HG03460 (cell line): ENCODE results near the gene KCNMB1.

ENCODE experiments used
- ATAC-seq: cut with Tn5 transposase; IDR thresholded peaks from one replicate; pipeline ENCODE4 v1.9.1; 2021; ENCODE audit not compliant: unreplicated experiment

KCNMB1 gene

DNA sequence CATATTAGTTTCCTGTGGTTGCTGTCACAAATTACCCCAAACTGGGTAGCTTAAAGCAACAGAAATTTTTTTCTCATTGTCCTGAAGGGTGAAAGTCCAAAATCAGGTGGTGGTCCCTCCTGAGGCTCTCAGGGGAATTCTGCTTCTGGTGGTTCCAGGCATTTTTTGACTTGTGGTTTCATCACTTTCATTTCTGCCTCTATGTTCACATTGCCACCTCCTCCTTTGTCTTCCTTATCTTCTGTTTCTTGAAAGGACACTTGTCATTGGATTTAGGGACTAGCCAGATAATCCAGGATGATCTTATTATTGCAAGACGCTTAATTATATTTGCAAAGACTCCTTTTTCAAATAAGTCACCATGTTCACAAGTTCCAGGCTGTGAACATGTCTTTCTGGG is 43.2 kb downstream of the KCNMB1 start:
- no peak for ATAC-seq

DNA sequence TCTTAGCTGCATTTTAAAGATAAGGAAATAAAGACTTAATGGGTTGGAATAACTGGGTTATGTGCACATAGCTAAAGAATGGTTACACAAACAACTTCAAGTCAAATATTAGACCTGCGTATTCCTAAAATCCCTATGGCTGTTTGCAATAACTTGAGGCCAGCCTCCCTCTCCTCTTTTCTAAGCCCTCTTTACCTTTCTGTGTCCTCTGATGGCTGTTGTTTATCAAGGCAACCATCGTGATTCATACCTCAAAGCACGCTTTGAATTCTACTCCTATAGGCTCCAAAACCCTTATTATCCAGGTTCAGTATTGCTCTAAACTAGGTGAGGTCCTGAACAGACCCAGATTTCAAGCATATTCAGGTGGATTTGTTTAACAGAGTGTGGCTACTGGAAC is 46.0 kb downstream of the KCNMB1 start:
- ATAC-seq, result no peak

DNA sequence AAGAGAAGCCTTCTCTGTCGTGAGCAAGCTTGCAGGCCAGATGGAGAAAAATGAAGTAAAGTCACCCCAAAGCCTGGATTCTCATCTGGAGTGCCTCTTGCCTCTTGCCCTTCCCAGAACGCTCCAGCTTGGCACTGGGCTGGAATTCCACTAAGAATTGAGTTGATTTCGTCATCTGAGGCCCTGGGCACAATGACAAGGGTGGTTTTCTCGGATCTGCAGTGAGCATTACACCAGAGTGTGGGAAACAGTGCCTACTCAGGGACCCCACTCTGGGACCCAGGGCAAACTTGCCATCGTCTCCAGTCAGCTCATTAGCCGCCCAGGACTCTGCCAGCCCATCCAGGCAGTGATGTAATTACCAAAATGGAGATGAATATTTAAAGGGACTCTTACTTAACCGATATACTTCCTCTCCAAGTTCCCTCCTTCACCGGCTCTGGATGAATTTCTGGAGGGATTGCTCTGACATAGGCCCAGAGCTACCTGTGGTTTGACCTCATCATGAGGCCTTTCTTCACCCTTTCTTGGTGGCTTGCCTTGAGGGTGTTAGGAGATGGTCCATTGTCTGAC is 46.9 kb downstream of the KCNMB1 start:
- ATAC-seq, result no peak

DNA sequence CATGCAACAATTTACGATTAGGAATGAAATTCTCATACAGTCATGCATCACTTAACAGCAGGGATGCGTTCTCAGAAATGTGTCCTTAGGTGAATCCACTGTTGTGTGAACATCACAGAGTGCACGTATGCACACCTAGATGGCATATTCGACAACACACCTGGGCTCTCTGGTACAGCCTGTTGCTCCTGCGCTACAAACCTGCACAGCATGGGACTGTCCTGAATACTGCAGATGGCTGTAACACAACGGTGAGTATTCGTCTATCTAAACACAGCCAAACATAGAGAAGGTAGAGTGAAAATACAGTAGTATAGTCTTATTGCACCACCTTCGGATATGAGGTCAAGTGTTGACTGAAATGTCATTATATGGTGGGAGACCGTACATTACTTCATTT is 47.6 kb downstream of the KCNMB1 start:
- no peak for ATAC-seq

DNA sequence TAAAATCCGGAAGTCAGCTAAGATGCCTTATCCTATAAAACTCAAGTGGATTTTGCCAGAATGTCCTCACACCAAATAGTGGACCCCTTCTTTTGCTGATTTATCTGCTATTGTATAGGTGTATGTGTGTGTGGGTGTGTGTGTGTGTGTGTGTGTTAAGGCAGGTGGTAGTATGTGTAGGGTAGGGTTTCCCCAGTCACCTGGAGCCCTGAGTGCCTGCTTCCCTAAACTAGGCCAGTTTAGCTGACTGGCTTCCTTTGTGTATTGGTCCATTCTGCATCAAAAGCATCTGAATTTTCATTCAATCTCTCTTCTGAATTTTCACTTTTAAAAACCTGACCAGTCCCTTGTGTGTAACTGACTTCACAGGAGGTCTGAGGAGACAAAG is 49.4 kb downstream of the KCNMB1 start:
- no peak for ATAC-seq

DNA sequence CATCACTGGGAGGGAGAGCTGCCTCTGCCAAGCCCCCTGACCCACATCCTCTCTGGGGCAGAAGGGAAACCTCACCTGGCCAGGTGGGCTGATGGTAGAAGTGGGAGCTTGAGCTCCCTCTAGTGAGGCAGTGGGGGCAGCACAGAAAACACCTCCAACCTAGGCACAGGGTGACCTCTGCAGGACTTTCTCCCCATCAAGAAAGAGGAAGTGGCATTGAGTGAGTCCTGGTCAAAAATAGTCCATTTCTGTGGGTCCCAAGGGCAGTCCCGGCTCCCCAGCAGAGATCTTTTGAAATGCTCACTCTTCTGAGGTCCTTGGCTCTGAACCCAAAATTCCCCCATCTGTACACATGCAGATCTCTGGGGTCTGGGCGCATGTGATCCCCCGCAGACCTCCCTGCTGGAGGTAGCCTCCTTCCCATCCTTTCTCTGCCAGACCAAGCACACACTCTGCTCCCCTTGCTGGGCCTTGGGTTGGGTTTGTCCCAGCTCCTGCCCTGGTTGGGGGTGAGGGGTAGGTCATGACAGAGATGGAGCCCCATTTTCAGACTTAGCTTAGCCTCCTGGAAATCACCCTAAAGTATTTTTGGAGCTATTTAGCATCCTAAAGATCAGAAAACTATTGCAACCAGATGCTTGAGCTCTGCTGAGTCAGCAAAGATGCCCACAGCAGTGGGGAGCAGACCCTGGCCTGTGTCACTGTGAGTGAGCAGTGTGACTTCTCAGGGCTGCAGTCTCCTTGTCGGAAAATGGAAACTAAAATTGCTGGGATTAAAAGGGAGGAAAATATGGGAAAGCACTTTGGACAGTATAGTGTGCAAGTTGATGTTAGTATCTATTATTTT is 50.0 kb downstream of the KCNMB1 start:
- ATAC-seq, result peak; percentile 82

DNA sequence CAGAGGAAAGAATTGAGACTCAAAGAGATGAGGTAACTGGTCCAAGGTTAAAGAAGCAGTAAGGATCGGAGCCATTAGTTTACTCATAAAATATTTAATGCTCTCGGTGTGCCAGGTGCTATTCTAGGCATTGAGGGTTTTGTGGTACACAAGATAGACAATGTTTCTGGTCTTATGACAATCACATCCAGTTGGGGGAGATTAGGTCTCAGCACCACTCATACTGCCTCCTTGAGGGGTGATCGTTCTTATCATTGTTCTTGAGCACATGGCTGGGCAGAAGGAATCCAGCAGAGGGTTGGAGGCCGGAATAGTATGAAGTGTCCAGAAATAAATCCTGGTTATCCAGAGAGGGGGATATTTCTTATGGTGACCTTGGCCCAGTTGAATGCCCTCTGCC is 50.9 kb downstream of the KCNMB1 start:
- no peak for ATAC-seq

DNA sequence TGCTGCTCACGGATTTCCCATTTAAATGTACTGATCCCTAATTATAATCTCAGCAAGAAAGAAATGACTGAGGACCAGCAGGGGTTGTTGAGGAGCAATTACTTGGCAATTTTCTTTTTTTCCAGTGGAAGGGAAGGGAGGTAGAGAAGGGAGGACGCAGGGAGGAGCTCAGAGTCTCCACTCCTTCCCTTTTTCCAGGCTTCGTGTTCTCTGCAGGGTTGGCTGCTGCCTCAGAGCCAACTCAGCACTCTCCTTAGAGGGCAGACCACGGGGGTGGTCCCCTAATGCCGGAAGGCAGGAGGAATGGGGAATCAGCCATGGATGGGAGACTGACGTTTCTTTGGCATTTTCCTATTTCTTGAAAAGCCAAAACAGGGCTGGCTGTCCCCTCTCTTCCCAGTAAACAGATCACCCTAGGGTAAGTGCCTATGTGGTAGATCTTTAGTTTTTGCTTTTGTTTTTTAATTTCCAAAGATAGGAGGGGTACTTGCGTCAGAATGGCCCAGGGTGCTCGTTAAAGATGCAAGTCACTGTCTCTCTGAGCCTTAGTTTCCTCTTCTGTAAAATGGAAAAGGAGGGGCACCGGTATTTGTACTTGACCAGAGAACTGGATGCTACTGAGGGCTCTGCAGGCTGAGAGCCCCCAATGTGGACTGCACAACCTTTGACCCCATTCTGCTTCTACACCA is 52.0 kb downstream of the KCNMB1 start:
- no peak for ATAC-seq

DNA sequence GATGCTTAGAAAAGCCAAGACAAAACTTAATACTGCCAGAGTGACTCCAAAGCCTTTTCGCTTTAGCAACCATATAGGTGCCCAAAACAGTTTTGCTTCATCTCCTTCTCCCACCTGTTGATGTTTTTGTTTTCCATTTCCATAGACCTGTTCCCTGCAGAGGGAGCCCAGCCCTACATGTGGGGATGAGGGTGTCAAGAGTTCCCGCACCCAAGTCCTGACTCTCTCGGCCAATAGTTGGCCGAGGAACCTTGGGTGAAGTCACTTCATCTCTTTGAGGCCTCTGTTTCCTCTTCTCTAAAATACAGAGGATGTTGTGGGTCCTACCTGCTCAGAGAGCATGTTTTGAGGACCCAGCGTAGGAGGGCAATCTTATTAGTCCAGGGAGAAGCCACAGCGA is 53.1 kb downstream of the KCNMB1 start:
- no peak for ATAC-seq

DNA sequence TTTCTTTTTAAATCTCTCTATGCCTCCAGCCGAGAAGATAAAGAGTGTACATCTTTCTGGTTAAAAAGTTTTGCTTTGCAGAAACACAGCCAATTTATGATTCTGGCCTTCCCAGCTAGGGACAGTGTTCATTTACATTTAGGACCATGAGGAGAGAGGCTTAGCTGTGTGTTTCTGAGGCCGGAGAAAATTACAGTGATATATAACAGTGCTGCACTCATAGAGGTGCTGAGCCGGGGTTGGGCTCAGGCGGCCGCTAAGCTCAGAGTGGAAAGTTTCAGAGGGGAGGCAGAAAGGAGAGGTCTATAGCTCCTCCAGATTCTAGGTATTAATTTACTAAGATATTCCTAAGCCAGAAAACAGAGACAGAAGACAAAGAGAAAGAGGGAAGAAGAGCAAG is 54.5 kb downstream of the KCNMB1 start:
- no peak for ATAC-seq

DNA sequence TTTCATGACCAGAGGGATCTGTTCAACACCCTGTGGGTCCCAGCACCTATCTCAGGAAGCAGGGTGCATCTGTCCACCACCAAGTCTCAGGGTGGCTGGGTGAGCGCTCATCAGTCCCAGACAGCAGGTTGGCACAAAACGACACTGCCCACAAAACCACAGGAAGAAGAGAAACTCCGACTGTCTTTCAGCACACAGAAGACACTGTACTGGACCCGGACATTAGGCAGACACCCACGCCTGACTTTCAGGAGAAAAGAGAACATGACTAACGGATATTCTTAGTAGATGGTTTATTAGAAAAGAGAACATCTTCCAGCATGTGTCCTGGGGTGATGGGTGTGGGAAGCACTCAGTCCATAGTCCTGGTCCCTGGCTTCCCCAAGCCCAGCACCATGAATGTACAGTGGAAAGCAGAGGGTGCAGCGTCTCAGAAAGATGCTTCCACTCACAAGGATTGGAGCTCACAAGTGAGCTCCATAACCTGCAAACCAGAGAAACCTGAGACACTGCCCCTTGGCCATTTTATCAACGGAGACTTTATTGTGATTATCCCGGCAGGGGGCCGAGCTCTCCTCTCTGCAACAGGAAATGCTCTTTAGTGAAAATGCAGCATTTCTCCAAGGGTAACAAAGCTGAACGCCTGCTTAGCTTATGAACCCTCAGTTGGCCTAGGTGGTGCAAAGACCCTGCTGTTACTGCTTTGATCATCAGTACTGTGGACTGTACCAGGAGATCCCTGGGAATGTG is 55.8 kb downstream of the KCNMB1 start:
- ATAC-seq, result peak; percentile 46

DNA sequence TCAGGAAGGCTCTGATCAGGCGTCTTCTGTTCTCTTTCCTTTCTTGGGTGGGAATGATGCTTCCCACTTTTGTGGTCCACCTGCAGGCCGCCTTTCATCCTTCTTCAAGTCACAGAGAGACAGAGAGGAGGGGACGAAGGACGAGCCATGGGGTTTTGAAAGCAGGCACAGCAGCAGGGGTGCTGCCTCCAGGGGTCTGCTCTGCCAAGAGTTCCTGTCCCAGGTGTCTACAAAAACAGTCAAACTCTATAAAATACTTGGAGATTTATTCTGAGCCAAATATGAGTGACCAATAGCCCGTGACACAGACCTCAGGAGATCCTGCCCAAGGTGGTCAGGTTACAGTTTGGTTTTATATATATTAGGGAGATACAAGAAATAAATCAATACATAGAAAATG is 57.1 kb downstream of the KCNMB1 start:
- no peak for ATAC-seq

DNA sequence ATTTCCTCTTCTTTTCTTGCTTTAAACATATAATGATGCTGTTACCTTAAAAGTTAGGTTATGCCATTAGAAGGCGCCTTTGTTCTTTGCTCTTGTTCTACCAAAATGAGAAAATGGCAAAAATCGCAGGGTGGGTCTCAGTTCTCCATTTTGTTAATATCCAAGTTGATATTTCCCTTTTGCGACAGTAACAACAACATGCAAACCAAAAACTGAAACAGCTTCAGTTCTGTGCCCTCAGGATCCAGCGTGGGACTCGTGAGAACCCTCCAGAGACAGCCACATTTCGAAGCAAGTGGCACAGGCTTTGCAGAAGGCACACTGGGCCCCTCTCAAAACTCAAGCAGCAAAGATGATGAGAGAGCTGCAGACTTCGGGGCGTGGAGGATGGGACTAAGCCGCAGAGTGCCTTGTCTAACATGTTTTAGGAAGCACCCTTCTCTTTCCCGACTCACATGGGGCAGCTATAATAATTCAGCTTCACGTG is 58.6 kb downstream of the KCNMB1 start:
- ATAC-seq, result no peak

DNA sequence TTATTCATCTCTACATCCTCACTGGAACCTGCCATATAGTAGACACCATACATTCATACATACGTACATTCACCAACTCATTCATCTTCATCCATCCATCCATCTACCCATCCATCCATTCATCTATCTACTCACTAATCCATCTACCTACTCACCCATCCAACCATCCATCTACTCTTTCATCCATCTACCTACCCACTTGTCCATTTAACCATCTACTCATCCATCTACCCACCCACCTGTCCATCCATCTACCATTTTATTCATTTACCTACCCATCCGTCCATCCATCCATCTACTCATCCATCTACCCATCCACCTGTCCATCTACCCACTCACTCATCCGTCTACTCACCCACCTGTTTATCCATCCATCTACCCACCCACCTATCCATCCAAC is 59.6 kb downstream of the KCNMB1 start:
- no peak for ATAC-seq

DNA sequence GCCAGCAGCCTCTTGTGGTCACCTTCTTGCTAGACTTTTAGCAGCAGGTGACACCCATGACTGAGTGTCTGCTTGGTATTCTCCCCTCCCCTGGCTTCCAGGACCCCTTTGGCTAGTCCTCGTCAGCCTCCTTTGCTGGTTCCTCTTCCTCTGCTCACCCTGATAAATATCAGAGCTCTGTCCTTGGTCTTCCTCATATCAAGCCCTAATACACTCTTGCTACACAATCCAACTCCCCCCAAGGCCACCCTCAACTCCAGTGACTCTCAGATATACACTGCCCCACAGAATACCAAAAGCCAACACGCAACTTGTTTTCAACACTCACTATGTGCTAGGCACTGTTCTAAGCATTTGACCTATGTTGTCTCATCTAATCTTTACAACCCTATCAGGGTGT is 61.3 kb downstream of the KCNMB1 start:
- ATAC-seq, result no peak

DNA sequence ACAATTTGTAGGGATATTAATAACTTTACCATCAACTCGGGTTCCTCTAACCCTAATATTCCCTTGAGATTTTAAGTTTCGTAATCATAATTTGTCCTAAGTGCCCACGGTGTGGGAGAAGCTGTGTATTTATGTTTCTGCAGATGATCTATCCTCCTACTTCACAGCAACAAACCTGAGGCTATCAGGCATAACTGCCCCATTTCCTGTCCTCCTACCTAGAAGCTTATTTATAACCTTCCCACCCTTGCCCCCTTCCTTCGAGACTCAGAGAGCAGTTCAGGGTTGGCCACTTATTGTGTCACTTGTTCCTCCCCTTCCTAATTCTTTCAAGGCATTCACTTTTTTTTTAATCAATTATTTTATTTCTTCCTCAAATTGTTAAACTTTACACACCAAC is 62.0 kb downstream of the KCNMB1 start:
- ATAC-seq, result no peak
